Kidney epithelial cell (primary cell): ENCODE results near the gene PADI1. TPM values are rescaled to one million over a fixed set of nuclear protein-coding genes. Genes with fewer than 3 reads are reported as not detected.

ENCODE experiments used
- DNase-seq: peaks from one replicate; pipeline ENCODE4 v3.0.0-alpha.2; 2010; ENCODE audit warnings: low read depth
- H3K27me3 ChIP-seq: 2 replicates; pipeline ENCODE4 v1.6.0; 2011; ENCODE audit warnings: low read length; ENCODE audit not compliant: control insufficient read depth, insufficient read depth
- H3K36me3 ChIP-seq: 2 replicates; pipeline ENCODE4 v1.5.1; 2011; ENCODE audit warnings: low read length; ENCODE audit not compliant: control insufficient read depth, insufficient read depth
- H3K4me3 ChIP-seq: 2 replicates; pipeline ENCODE4 v1.5.1; 2011; ENCODE audit warnings: low read depth, mild to moderate bottlenecking, control low read depth, low read length
- CTCF ChIP-seq: IDR thresholded peaks from 2 replicates; pipeline ENCODE4 v1.5.1; 2011; ENCODE audit warnings: mild to moderate bottlenecking, moderate library complexity, low read length, control low read depth, inconsistent platforms; ENCODE audit not compliant: insufficient read depth, poor library complexity, severe bottlenecking
- total RNA-seq: library from RNA; depleted of rRNA; stranded (reverse); fragments of >200 nt; gene quantifications from 2 replicates; pipeline ENCODE4 v1.2.3, GENCODE V29; 2015

The PADI1 gene
- total RNA-seq, 1 donor from 2014 or later: 2.4 TPM

GRCh38 chr1:17259233-17259873 lies 54.4 kb downstream of the PADI1 start:
- no peak for TF ChIP-seq CTCF
- H3K27me3 ChIP-seq: no peaks in the 10 kb centered on the region
- no peak overlapping the region for H3K4me3 ChIP-seq
- no peaks in the 10 kb centered on the region for H3K36me3 ChIP-seq
- no peak for DNase-seq

DNA sequence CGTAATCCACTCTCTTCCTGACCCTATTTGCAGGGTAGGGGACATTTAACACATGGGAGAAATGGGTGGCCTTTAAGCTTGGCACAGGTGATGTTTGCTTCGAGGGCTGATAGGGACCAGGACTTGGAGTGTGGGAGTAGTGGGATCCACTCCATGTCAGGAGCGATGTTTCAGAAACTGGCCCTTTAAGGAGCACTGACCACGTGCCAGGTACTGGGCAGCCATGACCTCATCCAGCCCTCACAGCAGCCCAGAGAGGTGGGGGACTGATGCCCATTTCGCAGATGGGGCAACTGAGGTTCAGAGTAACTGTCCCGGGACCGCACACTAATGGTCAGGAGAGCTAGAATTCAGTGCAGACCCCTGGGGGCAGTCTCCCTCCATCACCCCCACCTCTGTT lies 55.3 kb downstream of the PADI1 start:
- H3K36me3 ChIP-seq: no peaks in the 10 kb centered on the region
- DNase-seq: no peak
- H3K4me3 ChIP-seq: no peak overlapping the region

GRCh38 chr1:17260738-17261137 lies 55.8 kb downstream of the PADI1 start:
- no peak for DNase-seq
- Histone ChIP-seq H3K36me3 (no peaks in the 10 kb centered on the region), H3K4me3 (no peak overlapping the region), H3K27me3 (no peaks in the 10 kb centered on the region)
- TF ChIP-seq CTCF: no peak

More for the DNA sequence above, 55.3 kb downstream of the PADI1 start:
- H3K27me3 ChIP-seq: no peaks in the 10 kb centered on the region
- no peak for TF ChIP-seq CTCF

- H3K4me3 ChIP-seq: no peak overlapping the region
- no peaks in the 10 kb centered on the region for H3K36me3 ChIP-seq
- TF ChIP-seq CTCF: no peak
- DNase-seq: no peak
- no peaks in the 10 kb centered on the region for H3K27me3 ChIP-seq
Observed at GRCh38 chr1:17263936-17264335, 59.0 kb downstream of the PADI1 start.

- no peaks in the 10 kb centered on the region for H3K27me3 ChIP-seq
- H3K4me3 ChIP-seq: no peak overlapping the region
- TF ChIP-seq CTCF: no peak
- no peaks in the 10 kb centered on the region for H3K36me3 ChIP-seq
- DNase-seq: no peak
Observed at GRCh38 chr1:17264470-17264869, 59.5 kb downstream of the PADI1 start.

DNA sequence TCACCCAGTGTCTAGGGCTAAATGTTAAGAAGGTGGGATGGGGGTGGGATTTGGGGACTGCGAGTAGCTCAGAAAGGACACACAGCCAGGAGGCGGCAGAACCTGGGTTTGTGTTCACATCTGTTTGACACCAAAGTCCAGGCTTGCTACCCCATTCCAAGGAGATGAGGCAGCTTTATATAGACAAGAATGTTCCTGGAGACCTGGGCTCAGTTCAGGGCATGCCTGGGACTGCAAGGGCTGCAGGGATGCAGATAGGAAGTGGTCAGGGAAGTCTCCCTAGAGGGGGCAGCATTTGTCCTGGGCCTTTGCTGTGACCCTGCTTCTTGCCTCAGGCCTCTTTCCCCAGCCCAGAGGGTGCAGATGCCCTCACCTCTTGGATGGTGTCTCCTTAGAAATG lies 60.2 kb downstream of the PADI1 start:
- Histone ChIP-seq H3K27me3 (no peaks in the 10 kb centered on the region), H3K36me3 (no peaks in the 10 kb centered on the region), H3K4me3 (no peak overlapping the region)
- DNase-seq: no peak
- TF ChIP-seq CTCF: no peak
